Measurements from ENCODE around the gene FARS2. TPM values are rescaled to one million over a fixed set of nuclear protein-coding genes. Genes with fewer than 3 reads are reported as not detected.

FARS2 gene
- total RNA-seq: 7.7 and 14.4 TPM in 2 replicates

DNA sequence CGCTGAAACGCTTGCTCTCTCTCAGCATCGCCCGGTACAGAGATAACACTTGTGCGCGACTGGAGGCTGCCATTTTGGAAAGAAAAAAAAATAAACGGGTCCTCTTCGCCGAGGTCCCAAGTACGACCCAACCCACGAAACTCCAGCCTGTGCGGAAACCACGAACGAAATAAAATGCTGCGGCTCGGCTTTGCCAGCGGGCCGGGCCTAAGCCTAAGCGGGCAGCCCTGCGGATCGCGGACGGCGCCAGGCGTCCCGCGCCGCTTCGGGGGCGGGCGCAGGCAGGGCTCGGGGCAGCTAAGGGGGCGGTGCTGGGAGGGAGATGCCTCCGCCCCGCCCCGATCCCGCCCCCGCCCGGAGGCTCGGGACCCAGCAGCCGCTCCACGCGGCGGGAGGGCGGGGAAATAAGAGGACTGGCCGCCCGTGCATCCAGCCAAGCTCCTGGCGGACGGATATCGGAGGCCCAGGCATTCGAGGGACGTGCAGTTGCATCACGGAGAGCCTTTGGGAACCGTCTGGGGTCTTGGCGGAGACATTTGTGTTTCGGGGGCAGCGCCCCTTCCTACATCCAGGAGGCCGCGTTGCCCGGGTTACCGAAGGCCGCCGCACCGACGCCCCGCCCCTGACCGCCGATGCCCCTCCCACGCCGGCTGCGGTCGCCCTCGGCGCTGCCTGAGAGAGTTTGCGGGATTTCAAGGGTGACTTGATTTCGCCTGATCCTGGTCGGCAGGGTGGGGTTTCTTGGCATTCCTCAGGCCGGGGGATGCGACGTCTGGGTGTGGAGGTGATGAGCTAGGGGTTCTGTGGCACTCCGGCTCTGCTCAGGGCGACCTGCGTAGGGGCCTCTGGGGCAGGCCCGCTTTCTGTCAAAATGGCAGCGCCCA, at the start of gene FARS2, which contains the start of gene LYRM4:
Gene FARS2 (plus strand): TSS at position 853 of the 884 bp plus-strand sequence.
Gene LYRM4 (minus strand): TSS at position 290 of the 884 bp plus-strand sequence. CDS start 217 bp downstream, at position 73.

Other genes starting within 250 kb of the FARS2 start
- 2.6 and 3.0 TPM in 2 replicates for gene PPP1R3G, start 176.2 kb upstream of the FARS2 start, total RNA-seq
- 27.0 and 28.6 TPM in 2 replicates for gene LYRM4, start 563 bp upstream of the FARS2 start, total RNA-seq

All from cardiac ventricle fibroblast (primary cell).